AG20443 (cell line): ENCODE measurements around the gene LAMA5.
A peak's percentile ranks its signal among the peaks of the same experiment; 100 is the strongest.
"Not testable (repeated sequence)": the region's sequence is repeated elsewhere in the genome, so short reads cannot be mapped to it uniquely, and the experiment has no call there.

Experiments used
- DNase-seq: peaks from one replicate; pipeline ENCODE4 v3.0.0; 2012; ENCODE audit warnings: low spot score, mixed read lengths

Gene LAMA5

DNA sequence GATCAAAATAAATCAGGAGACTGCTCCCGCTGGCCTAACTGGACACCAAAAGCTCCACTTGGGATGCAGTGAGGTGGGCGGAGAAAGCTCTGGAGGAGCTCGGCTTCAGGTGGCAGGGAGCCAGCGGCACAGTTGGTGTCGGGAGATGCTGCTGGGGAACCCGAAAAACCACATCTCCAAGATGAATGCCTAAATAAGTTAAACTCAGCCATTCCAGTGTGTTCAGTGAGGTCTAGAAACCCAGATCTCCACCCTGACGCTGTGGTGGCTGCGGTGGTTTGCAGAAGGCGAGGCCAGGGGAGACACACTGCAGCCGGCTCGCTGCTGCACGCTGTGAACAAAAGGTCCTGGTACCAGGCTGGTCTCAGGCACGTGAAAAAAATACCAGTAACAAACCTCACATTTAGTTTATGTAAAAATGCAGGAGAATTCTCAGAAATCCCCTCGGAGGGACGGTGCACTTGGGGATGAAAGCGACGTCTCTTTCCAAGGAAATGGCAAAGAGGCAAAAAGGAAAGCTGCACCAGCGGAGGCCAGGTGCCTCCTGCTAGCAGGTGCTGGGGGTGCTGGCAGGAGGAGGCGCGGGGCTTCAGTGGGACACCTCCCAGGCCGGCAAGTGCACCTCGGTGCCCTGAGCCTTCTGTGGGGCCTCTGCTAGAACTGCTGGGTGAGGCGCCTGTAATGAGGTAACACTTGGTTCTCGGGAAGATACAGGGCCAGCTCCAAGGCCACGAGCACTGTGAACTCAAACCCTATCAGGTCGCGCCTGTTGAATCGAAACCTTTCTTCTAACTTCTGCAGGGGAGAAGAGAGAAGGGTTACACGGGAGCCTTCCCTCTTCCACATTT lies 23.4 kb upstream of the LAMA5 start:
- no peak for DNase-seq

DNA sequence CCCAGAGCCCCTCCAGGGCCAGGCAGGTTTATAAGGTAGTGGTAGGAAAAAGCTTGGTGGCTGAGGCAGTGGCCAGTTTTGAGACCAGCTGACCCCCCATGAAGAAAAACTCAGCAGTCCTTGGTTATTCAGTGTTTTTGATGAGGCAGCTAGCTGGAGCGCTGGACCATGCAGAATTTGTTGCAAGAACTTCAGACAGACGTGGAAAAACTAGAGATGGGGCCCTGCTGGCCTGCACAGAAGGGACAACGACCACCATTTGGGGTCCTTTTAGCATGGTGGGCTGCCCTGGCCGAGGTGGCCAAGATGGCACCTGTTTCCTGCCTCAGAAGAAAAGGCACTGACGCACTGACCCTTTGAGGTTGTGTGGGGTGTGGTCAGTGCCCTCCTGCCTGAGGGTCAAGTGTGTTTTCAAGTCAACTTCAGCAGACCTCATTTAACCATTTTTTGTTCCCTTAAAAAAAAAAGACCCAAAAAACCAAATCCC lies 22.5 kb upstream of the LAMA5 start:
- DNase-seq, result no peak

DNA sequence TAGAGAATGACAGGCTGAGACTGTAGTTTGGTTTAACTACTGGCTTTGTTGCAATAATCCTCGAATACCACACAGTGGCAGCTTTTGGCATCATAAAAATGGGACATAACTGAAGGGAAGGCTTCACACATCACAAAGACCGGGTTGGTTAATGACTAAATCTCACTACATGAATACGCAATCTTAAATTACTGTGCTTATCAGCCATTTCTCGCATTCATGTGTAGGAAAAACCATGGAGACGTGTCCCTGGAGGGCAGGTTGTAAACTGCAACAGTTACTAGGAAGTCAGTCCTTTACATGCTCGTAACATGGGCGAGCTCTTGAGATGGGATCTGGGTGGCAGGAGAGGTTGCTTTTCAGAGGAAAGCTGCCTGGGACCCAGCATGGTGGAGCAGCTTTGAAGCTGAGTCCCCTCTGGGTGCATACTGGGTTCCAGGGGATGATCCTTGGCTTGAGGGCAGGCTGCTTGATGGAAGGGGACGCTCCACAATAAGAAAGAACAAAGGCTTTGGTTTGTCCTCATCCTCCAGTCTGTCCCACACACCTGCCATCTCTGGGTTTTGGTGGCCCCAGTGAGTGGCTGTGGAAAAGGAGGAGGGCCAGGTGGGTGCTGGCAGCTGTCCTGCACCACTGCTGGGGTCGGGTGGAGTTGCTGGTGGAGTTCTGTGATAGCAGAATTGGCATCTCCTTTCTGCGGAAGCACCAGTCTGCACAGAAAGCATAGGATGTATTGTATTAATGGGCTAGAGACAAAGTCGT lies 21.9 kb upstream of the LAMA5 start:
- DNase-seq, result no peak

DNA sequence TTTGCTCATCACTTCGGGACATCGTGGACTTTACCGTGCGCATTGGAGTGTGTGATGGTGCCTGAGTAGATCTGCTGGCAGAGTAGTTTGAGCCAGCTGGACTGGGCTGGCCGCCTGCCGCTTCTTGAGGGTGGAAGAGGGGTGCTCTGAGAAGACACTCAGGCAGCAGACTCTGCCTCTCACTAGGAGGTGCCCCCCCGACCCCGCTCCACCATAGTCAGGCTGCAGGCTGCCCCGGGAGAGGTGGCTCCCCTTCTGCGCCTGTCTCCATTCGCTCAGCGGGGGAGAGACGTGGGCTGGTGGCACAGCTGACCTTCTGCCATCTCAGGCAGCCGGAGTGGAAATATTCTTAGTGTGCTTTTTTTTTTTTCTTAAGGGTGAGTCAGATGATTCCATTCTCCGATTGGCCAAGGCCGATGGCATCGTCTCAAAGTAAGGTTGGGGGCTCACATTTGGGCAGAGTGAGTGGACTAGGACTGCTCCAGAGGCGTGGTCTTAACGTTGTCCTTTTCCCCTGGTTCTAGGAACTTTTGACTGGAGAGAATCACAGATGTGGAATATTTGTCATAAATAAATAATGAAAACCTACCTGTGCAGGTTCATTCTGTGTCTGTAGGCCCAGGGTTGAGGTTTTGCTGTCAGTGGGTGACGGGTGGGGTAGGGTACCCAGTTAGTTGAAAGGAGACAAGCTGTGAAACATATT lies 21.0 kb upstream of the LAMA5 start:
- DNase-seq, result no peak

DNA sequence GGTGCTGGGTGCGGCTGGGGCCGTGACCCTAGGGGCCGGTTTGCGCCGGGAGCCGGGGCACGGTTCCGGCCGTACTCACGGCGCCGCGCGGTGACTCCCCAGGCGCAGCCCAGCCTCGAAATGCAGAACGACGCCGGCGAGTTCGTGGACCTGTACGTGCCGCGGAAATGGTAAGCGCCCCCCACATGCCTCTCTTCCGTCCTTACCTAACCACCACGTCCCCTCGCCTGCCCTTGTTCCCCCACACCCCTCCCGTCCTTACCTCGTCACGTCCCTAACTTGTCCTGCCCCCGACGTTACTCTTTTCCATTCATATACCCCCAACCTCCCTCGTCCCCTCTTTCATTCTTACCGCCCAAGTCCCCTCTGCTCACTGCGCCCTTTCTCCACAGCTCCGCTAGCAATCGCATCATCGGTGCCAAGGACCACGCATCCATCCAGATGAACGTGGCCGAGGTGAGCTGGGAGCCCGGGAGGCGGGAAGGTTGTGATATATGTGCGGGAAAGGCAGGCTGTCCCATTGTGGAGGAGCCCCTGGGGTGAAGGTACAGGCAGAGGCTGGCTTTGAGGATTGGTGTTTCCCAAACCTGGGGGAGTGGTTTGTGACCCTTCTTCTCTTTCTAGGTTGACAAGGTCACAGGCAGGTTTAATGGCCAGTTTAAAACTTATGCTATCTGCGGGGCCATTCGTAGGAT lies 20.3 kb upstream of the LAMA5 start:
- DNase-seq, result no peak

DNA sequence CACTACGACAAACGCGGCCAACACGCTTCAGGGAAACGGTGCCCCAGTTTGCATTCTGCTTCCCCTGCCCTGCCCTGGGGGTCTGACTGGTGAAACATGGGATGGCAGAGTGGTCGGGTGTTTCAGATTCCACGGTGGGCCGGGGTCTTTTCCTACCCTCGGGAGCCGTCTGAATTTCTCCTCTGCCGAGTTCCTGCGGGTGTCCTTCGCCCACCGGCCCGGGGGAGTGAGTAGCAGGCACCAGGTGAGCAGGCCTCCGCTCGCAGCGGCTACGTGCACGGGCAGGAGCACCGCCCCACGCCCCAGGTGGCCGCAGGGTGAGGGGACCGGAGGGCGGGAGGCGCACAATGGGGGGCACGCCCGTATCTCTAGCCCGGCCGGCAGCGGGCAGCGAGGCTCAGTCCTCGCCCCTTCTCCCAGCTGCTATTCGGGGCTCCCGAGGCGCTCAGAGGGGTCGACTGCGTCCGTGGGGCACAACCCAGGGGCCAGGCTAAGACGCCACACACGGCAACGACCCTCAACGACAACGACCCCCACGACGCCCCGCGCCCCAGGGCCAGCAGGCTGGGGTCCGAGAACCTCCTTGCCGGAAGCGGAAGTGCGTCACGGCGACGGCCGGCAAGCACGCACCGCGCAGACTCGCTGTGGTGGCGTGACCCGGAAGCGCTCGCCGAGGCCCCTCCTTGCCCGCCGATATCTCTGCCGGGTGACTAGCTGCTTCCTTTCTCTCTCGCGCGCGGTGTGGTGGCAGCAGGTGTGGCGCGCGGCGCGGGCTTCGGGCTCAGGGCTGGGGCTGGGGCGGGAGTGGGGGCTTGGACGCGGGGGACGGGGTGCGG lies 19.5 kb upstream of the LAMA5 start, which contains the start of gene RPS21:
RPS21 (plus strand) TSS at position 721 of the 836 bp plus-strand sequence. CDS start 236 bp downstream, outside the sequence.
- peak; percentile 98 for DNase-seq

DNA sequence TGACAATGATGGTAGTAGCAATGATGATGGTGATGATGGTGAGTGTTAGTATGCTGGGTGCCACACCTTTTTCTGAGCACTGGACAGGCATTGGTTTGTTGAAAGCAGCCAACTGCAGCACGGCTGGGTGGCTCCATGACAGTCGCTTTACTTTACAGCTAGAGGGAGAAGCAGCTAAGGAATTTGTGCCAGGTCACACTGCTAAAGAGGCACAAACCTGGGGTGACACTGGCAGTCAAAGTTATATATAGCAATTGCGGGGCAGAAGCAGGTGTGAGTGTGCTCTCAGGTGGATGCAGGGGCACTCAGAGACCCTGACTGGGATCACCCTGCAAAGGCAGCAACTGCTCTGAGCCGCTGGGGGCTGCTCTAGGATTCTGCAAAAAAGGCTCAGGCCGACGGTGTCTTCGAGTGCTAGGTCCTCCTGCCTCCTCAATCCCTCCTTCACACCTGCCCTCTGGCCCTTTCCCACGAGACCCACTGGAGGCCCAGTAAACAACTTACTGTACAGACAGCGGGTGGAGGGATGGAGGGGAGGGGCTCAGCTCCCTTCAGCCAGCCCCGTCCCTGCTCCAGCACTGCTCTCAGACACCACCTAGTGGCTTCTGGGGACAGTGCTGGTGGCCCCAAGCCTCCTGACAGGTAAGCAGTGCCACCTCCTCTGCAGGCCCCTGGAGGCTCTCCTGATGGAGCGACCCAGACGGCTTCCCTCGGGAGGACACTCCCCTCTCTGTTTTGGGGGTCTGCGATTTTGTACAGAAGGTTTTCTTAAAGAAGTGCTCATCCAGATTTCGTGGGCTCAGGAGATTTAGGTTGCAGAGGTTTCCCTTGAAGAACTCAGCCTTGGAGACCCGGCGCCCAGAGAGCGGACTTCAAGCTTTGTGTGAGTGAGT lies 15.4 kb upstream of the LAMA5 start:
- peak; percentile 84 for DNase-seq

DNA sequence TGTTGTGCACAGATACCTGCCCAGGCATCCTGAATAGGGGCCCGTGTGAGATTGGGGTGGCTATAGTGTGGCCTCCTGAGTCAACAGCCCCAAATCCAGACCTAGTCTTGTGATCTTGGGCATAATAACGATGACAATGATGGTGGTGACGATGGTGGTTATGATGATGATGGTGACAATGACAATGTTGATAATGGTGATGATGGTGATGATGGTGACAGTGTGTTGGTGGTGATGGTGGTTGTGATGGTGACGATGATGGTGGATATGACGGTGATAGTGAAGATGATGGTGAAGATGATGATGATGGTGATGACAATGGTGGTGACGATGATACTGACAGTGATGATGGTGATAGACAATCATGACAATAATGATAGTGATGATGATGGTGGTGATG lies 14.7 kb upstream of the LAMA5 start:
- DNase-seq, result no peak

DNA sequence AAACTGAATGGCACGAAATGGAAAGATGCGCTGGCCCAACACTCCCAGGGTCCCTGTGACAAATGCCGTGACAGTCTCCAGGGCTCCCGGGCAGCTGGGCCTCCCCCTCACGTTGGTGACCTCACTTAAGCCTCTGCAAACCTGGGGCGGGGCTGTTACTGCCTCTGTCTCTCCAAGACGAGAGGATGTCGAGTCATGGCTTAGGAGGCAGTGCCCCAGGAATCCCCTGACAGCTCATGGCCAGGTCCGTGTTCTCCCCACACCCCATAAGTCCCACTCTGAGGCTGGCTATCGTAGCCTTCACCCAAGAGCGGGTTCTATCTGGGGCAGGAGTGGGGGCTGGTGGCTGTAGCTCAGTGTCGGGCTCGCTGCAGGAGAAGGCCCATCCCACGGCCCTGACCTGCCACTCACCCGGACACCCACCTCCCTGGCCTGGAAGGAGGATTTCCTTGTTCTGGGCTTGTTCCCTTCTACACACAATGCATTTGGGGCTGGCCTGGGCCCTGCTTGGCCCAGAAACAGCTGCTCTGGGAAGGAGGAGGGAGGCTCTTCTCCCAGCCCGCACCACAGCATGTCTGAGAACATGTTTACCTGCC lies 14.2 kb upstream of the LAMA5 start:
- no peak for DNase-seq

DNA sequence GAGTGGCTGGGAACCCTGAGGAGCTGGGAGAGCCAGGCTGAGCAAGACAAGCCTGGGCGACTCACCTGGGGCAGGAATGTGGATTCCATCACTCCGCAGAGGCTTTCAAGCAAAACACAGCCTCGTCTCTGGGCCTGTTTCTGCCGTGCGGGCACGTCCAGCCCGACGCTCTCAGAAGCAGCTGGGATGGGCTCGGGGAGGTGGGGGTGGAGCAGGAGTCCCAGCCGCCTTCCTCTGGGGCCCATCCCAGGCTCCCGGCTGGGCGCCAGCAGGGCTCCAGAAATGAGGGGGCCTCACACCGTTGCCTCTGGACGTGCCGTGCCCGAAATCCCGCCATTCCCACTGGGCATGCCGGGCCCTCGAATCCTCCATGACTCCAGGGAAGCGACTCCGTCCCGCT lies 11.1 kb upstream of the LAMA5 start:
- DNase-seq, result no peak

DNA sequence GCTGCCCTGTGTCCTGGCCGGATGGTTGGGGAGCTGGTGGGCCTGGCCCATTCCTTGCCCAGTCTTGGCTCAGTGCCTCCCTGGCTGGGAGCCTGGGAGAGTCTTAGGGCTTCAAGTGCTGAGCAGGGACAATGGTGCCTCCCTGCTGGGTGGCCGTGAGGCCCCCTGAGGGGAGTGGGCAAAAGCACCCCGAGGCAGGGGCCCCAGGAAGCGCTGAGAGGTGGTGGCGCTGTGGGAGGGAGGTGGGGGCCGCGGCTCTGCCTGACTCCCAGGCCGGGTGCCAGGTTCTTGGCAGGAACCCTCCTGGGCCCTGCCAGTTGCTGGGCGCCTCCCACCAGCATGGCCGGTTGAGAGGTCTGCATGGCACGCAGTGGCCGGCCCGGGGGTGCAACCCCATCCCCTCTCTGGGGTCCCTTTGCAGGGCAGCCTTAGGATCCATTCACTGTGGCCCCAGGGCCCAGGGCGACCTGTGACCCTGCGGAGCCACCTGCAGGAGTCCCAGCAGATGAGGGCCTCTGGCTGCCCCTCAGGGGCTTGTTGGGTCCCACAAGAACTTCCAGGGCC lies 10.6 kb upstream of the LAMA5 start:
- DNase-seq, result no peak

DNA sequence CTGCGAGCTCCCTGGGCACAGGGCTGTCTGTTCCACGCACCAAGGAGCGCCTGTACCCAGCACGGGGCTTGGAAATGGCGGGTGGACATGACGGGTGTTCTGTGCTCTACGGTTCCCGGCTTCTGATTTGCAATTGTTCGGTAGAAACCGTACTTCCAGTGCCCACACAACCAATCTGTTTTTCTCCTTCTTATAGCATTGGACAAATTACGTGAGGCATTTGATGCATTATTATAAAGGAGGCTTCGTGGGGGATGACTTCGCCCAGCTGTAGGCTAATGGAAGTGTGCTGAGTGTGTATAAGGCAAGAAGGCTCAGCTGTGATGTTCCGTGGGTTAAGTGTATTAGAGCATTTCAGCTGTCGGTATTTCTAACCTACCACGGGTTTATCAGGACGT lies 10.0 kb upstream of the LAMA5 start:
- no peak for DNase-seq

DNA sequence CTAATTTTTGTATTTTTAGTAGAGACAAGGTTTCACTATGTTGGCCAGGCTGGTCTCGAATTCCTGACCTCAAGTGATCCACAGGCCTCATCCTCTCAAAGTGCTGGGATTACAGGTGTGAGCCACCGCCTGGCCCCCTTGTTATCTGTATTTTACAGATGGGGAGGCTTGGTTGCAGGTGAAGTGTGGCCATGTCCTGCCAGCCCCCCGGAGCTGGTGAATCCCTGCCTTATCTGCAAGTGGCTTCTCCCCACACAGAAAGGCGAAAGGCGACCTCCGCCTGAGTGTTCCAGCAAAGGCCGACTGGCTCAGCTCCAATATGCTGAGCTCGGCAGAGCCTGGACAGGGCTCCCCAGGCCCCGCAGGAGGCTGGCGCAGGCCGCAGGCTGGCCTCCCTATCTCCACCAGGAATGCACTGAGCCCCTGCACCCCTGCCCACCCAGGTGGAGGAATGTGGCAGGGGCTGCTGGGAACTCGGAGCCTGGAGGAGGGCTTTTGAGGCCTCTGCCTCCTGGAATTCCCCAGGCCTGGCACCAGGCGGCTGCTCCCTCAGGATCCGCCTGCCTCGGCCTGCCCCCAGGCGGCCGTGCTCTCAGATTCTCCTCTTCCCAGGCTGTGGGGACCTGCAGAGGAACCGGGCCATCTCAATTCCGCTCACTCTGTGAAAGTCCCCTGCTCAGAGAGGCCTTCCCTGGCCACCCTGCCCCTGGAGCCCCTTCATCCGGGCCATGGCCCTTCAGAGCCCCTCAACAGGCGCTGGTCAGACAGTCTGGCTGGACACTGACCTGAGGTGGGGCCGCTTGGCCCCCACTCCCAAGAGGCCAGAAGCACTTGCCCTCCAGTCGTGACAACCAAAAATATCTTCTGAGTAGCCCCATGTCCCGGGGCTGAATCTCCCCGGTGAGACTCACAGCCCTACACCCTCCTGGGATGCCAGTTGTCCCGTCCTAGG lies 9.3 kb upstream of the LAMA5 start:
- DNase-seq, result peak; percentile 53

DNA sequence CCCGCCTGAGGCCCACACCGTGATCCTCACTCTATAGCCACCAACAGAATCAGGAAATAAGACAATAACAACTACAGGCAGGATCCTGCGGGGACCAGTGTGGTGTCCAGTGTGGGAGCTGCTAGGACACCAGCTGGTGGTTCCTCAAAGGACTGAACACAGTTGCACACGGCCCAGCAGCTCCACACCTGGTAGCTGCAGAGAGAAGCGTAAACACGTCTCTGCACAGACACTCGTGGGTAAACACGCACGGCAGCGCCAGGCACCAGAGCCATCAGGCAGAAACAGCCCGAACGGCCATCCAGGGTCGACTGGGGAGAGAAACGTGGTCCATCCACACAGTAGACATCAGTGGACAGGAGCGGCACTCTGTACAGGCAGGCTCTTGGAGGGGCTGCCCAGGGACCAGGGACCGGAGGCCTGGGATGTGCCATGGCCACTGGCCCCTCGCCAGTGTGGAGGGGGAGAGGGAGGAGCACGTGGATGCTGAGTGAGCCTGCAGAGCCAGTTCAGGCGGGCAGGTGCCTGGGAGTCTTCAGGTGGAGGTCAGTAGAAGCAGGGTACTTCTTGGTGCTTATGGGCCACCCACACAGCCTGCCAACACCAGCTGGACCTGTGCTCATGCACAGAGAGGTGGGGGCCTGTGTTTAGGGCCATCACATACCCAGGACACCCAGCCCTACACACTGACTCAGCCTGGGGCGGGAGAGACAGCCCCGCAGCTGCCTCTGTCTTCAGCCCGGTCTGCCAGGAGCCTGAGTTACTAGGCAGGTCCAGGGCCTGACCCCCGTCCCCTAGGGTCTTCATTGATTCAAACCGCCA lies 7.4 kb upstream of the LAMA5 start:
- no peak for DNase-seq

DNA sequence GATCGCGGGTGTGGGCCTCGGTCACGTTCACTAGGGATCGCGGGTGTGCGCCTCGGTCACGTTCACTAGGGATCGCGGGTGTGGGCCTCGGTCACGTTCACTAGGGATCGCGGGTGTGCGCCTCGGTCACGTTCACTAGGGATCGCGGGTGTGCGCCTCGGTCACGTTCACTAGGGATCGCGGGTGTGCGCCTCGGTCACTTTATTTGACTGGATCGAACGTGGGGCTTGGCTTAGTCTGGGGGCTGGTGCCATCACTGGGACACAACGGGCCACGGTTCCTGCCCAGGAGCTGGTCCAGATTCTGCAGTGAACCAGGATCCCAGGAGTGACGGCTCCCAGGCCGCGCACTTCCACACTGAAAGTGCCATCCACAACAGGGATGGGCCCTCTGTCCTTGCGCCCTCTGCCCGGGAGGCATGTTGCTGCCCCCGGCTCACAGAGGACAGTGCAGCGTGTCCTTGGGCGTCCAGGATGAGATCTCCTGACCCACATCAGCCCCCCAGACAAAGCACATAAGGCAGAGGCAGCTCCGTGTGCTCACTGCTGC lies 6.6 kb upstream of the LAMA5 start:
- not testable (repeated sequence) for DNase-seq

DNA sequence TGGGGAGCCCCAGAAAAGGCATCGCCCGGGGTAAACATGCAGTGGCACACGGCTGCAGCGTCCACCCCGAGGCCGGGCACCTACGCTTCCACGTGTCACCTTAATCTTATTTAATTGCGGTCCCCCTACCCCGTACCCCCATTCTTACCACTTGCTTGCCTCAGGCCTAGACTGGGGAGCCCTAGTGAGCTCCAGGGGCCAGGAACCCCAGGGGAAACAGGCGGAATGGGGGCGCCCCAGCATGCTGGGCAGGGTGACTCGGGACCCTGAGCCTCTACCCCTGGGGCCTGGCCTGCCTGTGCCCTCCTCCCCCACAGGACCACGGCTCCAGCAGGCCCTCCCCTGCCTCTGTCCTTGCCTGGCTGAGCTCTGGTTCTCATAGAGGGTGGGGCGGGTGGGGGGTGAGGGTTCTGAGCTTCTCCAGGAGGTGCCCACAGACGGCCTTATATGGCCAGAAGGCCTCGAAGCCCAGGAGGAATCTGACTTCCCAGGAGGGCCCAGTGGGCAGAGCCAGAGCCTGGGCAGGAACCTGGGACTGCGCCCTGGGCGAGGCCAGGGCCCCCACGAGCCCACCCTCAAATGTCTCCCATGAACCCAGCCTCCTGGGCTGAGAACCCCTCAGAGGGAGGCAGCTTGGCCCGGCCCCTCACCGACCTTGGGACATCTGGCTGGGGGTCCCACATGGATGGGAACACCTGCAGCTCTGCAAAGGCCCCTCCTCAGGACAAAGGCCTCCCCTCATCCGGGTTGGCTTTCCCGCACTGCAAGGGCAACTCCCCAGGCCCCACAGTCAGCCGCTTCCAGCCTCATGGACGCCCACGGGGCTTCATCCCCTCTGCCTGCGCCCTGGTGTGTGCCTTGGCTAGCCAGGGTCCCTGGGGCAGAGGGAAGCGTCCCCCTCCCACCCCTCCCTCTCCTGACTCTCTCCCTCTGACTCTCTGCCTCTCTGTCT lies 5.2 kb upstream of the LAMA5 start:
- no peak for DNase-seq
